ENCODE data around the gene DUSP9.

Gene DUSP9

GRCh38 chrX:153635788-153636668, 11.0 kb upstream of the DUSP9 start:
- no peak for DNase-seq (ENCODE audit: low read depth in 2 of 2)

GRCh38 chrX:153636716-153637115, 10.3 kb upstream of the DUSP9 start:
- no peak for DNase-seq (ENCODE audit: low read depth in 2 of 2)

- DNase-seq (ENCODE audit: low read depth in 2 of 2) = no peak
Observed at GRCh38 chrX:153637121-153638040, 9.6 kb upstream of the DUSP9 start.

- no peak for DNase-seq (ENCODE audit: low read depth in 2 of 2)
Observed at GRCh38 chrX:153638041-153638371, 9.0 kb upstream of the DUSP9 start.

- no peak for DNase-seq (ENCODE audit: low read depth in 2 of 2)
Observed at GRCh38 chrX:153638436-153639176, 8.4 kb upstream of the DUSP9 start.

GRCh38 chrX:153639177-153640044, 7.6 kb upstream of the DUSP9 start:
- DNase-seq (ENCODE audit: low read depth in 2 of 2) = no peak

- no peak for DNase-seq (ENCODE audit: low read depth in 2 of 2)
Observed at GRCh38 chrX:153640045-153640686, 6.8 kb upstream of the DUSP9 start.

GRCh38 chrX:153640736-153641575, 6.0 kb upstream of the DUSP9 start:
- DNase-seq (ENCODE audit: low read depth in 2 of 2) = no peak

- no peak for DNase-seq (ENCODE audit: low read depth in 2 of 2)
Observed at GRCh38 chrX:153641627-153642026, 5.4 kb upstream of the DUSP9 start.

GRCh38 chrX:153642051-153642654, 4.8 kb upstream of the DUSP9 start:
- no peak for DNase-seq (ENCODE audit: low read depth in 2 of 2)

GRCh38 chrX:153642655-153643430, 4.2 kb upstream of the DUSP9 start:
- no peak for DNase-seq (ENCODE audit: low read depth in 2 of 2)

- no peak for DNase-seq (ENCODE audit: low read depth in 2 of 2)
Observed at GRCh38 chrX:153643431-153644351, 3.3 kb upstream of the DUSP9 start.

GRCh38 chrX:153644356-153645125, 2.5 kb upstream of the DUSP9 start:
- no peak for DNase-seq (ENCODE audit: low read depth in 2 of 2)

GRCh38 chrX:153645151-153645550, 1.9 kb upstream of the DUSP9 start:
- DNase-seq (ENCODE audit: low read depth in 2 of 2) = no peak

GRCh38 chrX:153645921-153646488, 998 bp upstream of the DUSP9 start:
- no peak for DNase-seq (ENCODE audit: low read depth in 2 of 2)
